Activated CD4-positive, alpha-beta memory T cell treated with anti-CD3 and anti-CD28 coated beads for 36 hours (primary cell): ENCODE results near the gene ILF2. TPM values are rescaled to one million over a fixed set of nuclear protein-coding genes. Genes with fewer than 3 reads are reported as not detected.
A peak's percentile ranks its signal among the peaks of the same experiment; 100 is the strongest.

ENCODE experiments used
- CTCF ChIA-PET: fragments of 350-600 bp; sonication (Branson Sonifier 250); formaldehyde crosslinking; loops from one replicate; lab custom pipeline; 2021; ENCODE audit warnings: antibody characterized with exemption, inconsistent platforms; lab: Charles Lee
- POLR2A ChIA-PET: fragments of 350-600 bp; sonication (Branson Sonifier 250); formaldehyde crosslinking; loops from one replicate; lab custom pipeline; 2021; ENCODE audit warnings: antibody characterized with exemption; lab: Charles Lee
- DNase-seq: peaks from one replicate; pipeline ENCODE4 v3.0.0-alpha.2; 2020
- H3K27ac Mint-ChIP-seq: one replicate; pipeline ENCODE4 v1.8.0; 2021; ENCODE audit warnings: mixed read lengths
- H3K27me3 Mint-ChIP-seq: one replicate; pipeline ENCODE4 v1.8.0; 2021; ENCODE audit warnings: mixed read lengths
- H3K36me3 Mint-ChIP-seq: one replicate; pipeline ENCODE4 v1.8.0; 2021; ENCODE audit warnings: mixed read lengths
- H3K4me1 Mint-ChIP-seq: one replicate; pipeline ENCODE4 v1.8.0; 2021; ENCODE audit warnings: low read depth, mixed read lengths
- H3K4me3 Mint-ChIP-seq: one replicate; pipeline ENCODE4 v1.8.0; 2021; ENCODE audit warnings: mild to moderate bottlenecking, mixed read lengths
- H3K9me3 Mint-ChIP-seq: one replicate; pipeline ENCODE4 v1.8.0; 2021; ENCODE audit warnings: mixed read lengths
- intact Hi-C: fragments of 100-400 bp; cut with micrococcal nuclease; formaldehyde crosslinking; loops from one replicate; pipeline ENCODE4 v1.15.1; 2023
- total RNA-seq, 2 experiments: library from RNA; stranded (reverse); gene quantifications; one replicate each; pipeline ENCODE4 v1.2.3, GENCODE V29; 2021

ILF2 gene
- total RNA-seq, 2 experiments from 2014 or later, result 315 to 323 TPM

GRCh38 chr1:153633754-153634665 is 36.8 kb downstream of the ILF2 start, which contains the start of gene CHTOP:
Gene CHTOP (plus strand): TSS chr1:153634066. CDS start chr1:153636589, 2,523 bp downstream.
- Mint-ChIP-seq H3K27ac (peak within 1 kb of the TSS; percentile 100), H3K4me3 (peak within 1 kb of the TSS; percentile 92)

GRCh38 chr1:153633161-153633753 is 37.5 kb downstream of the ILF2 start:
- intact Hi-C loops, result loop anchor here (1.0 to 10.0 kb wide), 4 partner anchors 38 to 324 kb away; partner anchors contain the start of genes CRTC2, GATAD2B and S100A6
- H3K36me3 Mint-ChIP-seq, result peaks cover 31% of the 10 kb centered on the region

More at GRCh38 chr1:153633754-153634665, 36.8 kb downstream of the ILF2 start, which contains the start of gene CHTOP:
- ChIA-PET POLR2A (interaction anchor here (0.6 to 3.1 kb wide), 24 partner anchors 10 to 356 kb away, joined by 3 to 25 read pairs (median 6); partner anchors contain the start of genes ILF2, INTS3, JTB and RPS27), CTCF (interaction anchor here (0.9 to 3.1 kb wide), 15 partner anchors 15 to 353 kb away, joined by 3 to 29 read pairs (median 5); partner anchors contain the start of genes ILF2, RAB13 and S100A2)
- Mint-ChIP-seq H3K9me3 (no peaks in the 10 kb centered on the region), H3K4me1 (peaks cover 45% of the 10 kb centered on the region), H3K27me3 (no peaks in the 10 kb centered on the region), H3K36me3 (peaks cover 34% of the 10 kb centered on the region)
- intact Hi-C loops, result loop anchor here (1.0 to 10.0 kb wide), 6 partner anchors 24 to 323 kb away; partner anchors contain the start of genes CRTC2, GATAD2B, S100A6 and SNAPIN
- DNase-seq, result peak; percentile 98

GRCh38 chr1:153631047-153632022 is 39.5 kb downstream of the ILF2 start:
- intact Hi-C loops, result loop anchor here (5.0 to 10.0 kb wide), 3 partner anchors 97 to 326 kb away; partner anchors contain the start of genes CRTC2, GATAD2B and S100A6
- no peaks in the 10 kb centered on the region for H3K9me3 Mint-ChIP-seq
- peaks cover 16% of the 10 kb centered on the region for H3K36me3 Mint-ChIP-seq
- peak; percentile 30 for DNase-seq
- H3K4me1 Mint-ChIP-seq, result peaks cover 36% of the 10 kb centered on the region
- peaks cover 5% of the 10 kb centered on the region for H3K27me3 Mint-ChIP-seq
- H3K27ac Mint-ChIP-seq, result peak overlapping the region; percentile 79
- no peak overlapping the region for H3K4me3 Mint-ChIP-seq
- ChIA-PET POLR2A (no interaction called here), CTCF (interaction anchor here (1.5 kb wide), 1 partner anchor 121 kb away, joined by 6 read pairs; no protein-coding TSS in a partner anchor)

More at GRCh38 chr1:153633161-153633753, 37.5 kb downstream of the ILF2 start:
- ChIA-PET POLR2A (interaction anchor here (0.6 to 3.1 kb wide), 19 partner anchors 11 to 357 kb away, joined by 3 to 25 read pairs (median 9); partner anchors contain the start of genes ILF2, INTS3, RPS27 and S100A14), CTCF (interaction anchor here (1.0 to 3.1 kb wide), 11 partner anchors 15 to 353 kb away, joined by 3 to 29 read pairs (median 5); partner anchors contain the start of genes ILF2, RAB13 and S100A2)
- H3K9me3 Mint-ChIP-seq, result no peaks in the 10 kb centered on the region
- H3K27me3 Mint-ChIP-seq, result no peaks in the 10 kb centered on the region
- no peak for DNase-seq
- H3K4me1 Mint-ChIP-seq, result peaks cover 45% of the 10 kb centered on the region
- H3K4me3 Mint-ChIP-seq, result peak overlapping the region; percentile 92
- peak overlapping the region; percentile 100 for H3K27ac Mint-ChIP-seq

GRCh38 chr1:153630384-153630783 is 40.4 kb downstream of the ILF2 start:
- H3K4me3 Mint-ChIP-seq, result no peak overlapping the region
- ChIA-PET POLR2A (no interaction called here), CTCF (interaction anchor here (1.2 to 2.5 kb wide), 2 partner anchors 58 to 98 kb away, joined by 3 to 10 read pairs; no protein-coding TSS in a partner anchor)
- H3K27ac Mint-ChIP-seq, result no peak overlapping the region
- no peaks in the 10 kb centered on the region for H3K9me3 Mint-ChIP-seq
- H3K4me1 Mint-ChIP-seq, result peaks cover 29% of the 10 kb centered on the region
- no peak for DNase-seq
- intact Hi-C loops, result loop anchor here (5.0 to 10.0 kb wide), 3 partner anchors 96 to 327 kb away; partner anchors contain the start of genes CRTC2, GATAD2B and S100A6
- H3K36me3 Mint-ChIP-seq, result peaks cover 12% of the 10 kb centered on the region
- H3K27me3 Mint-ChIP-seq, result peaks cover 7% of the 10 kb centered on the region

- no peak for DNase-seq
- no peak overlapping the region for H3K4me3 Mint-ChIP-seq
- H3K36me3 Mint-ChIP-seq, result peaks cover 11% of the 10 kb centered on the region
- H3K27ac Mint-ChIP-seq, result no peak overlapping the region
- peaks cover 29% of the 10 kb centered on the region for H3K4me1 Mint-ChIP-seq
- peaks cover 7% of the 10 kb centered on the region for H3K27me3 Mint-ChIP-seq
- POLR2A ChIA-PET, result no interaction called here
- CTCF ChIA-PET, result interaction anchor here (1.2 to 2.5 kb wide), 3 partner anchors 10 to 97 kb away, joined by 3 to 10 read pairs (median 7); no protein-coding TSS in a partner anchor
- no peaks in the 10 kb centered on the region for H3K9me3 Mint-ChIP-seq
- intact Hi-C loops, result loop anchor here (5.0 to 10.0 kb wide), 3 partner anchors 95 to 327 kb away; partner anchors contain the start of genes CRTC2, GATAD2B and S100A6
These were observed 40.8 kb downstream of the ILF2 start for GRCh38 chr1:153629971-153630370.

- intact Hi-C loops, result no loop called here
- no peak overlapping the region for H3K27ac Mint-ChIP-seq
- H3K27me3 Mint-ChIP-seq, result peaks cover 7% of the 10 kb centered on the region
- no peak for DNase-seq
- no peak overlapping the region for H3K4me3 Mint-ChIP-seq
- CTCF ChIA-PET, result interaction anchor here (1.2 to 2.5 kb wide), 4 partner anchors 10 to 61 kb away, joined by 3 to 10 read pairs (median 6); no protein-coding TSS in a partner anchor
- H3K9me3 Mint-ChIP-seq, result no peaks in the 10 kb centered on the region
- peaks cover 7% of the 10 kb centered on the region for H3K36me3 Mint-ChIP-seq
- POLR2A ChIA-PET, result no interaction called here
- H3K4me1 Mint-ChIP-seq, result peaks cover 29% of the 10 kb centered on the region
These were observed 41.5 kb downstream of the ILF2 start for GRCh38 chr1:153629343-153629665.

- Mint-ChIP-seq H3K4me3 (no peak overlapping the region), H3K9me3 (no peaks in the 10 kb centered on the region), H3K27me3 (peaks cover 7% of the 10 kb centered on the region), H3K36me3 (peaks cover 5% of the 10 kb centered on the region), H3K4me1 (peaks cover 29% of the 10 kb centered on the region), H3K27ac (no peak overlapping the region)
- ChIA-PET POLR2A (no interaction called here), CTCF (interaction anchor here (1.2 to 2.5 kb wide), 4 partner anchors 11 to 61 kb away, joined by 3 to 10 read pairs (median 6); no protein-coding TSS in a partner anchor)
- DNase-seq, result no peak
- intact Hi-C loops, result no loop called here
These were observed 42.0 kb downstream of the ILF2 start for GRCh38 chr1:153628638-153629342.

- no peak within 1 kb of the TSS for H3K27ac Mint-ChIP-seq
- intact Hi-C loops, result no loop called here
- no peak for DNase-seq
- ChIA-PET CTCF (interaction anchor here (0.9 to 2.5 kb wide), 8 partner anchors 10 to 117 kb away, joined by 3 to 10 read pairs (median 6); no protein-coding TSS in a partner anchor), POLR2A (no interaction called here)
- H3K9me3 Mint-ChIP-seq, result no peaks in the 10 kb centered on the region
- H3K27me3 Mint-ChIP-seq, result peaks cover 7% of the 10 kb centered on the region
- H3K4me1 Mint-ChIP-seq, result peaks cover 21% of the 10 kb centered on the region
- H3K36me3 Mint-ChIP-seq, result peaks cover 5% of the 10 kb centered on the region
- no peak within 1 kb of the TSS for H3K4me3 Mint-ChIP-seq
These were observed 42.8 kb downstream of the ILF2 start, which contains the start of gene S100A1 for GRCh38 chr1:153627715-153628626. Gene S100A1 (plus strand): TSS chr1:153628434. CDS start chr1:153630522, 2,088 bp downstream.
